Endothelial cell of umbilical vein (primary cell): Measurements from ENCODE around the gene HUS1. TPM values are rescaled to one million over a fixed set of nuclear protein-coding genes. Genes with fewer than 3 reads are reported as not detected.

Experiments used
- BruUV-seq: library from RNA; stranded (reverse); fragments of 400-500 nt; replicated peaks from 2 replicates; lab custom pipeline; 2021; lab: Mats Ljungman, UMichigan
- CTCF ChIA-PET: fragments of 300-600, 350-600 bp; sonication (Branson Sonifier 250); formaldehyde crosslinking; loops from one replicate; lab custom pipeline; 2021; ENCODE audit warnings: antibody characterized with exemption, inconsistent platforms; lab: Charles Lee
- POLR2A ChIA-PET: fragments of 300-600, 350-600 bp; sonication (Branson Sonifier 250); formaldehyde crosslinking; loops from one replicate; lab custom pipeline; 2021; ENCODE audit warnings: antibody characterized with exemption, inconsistent platforms; lab: Charles Lee
- DNase-seq: peaks from one replicate; pipeline ENCODE4 v3.0.0-alpha.2; 2011; ENCODE audit warnings: low read depth, low spot score
- FAIRE-seq: peaks from 2 replicates; lab custom pipeline; 2011; peaks lifted over from hg19 to GRCh38; lab: Jason Lieb, UNC
- H2AFZ ChIP-seq: 2 replicates; pipeline ENCODE4 v1.6.0; 2012; ENCODE audit warnings: low read depth, low read length, control low read depth, inconsistent platforms
- H3K27ac ChIP-seq: 2 replicates; pipeline ENCODE4 v1.5.1; 2011; ENCODE audit warnings: low read depth, mild to moderate bottlenecking, control low read depth, low read length, moderate library complexity; ENCODE audit not compliant: insufficient read depth
- H3K27me3 ChIP-seq, 2 experiments: 2 replicates each; pipeline versions ENCODE4 v1.6.0 to v1.6.1; 2011; ENCODE audit warnings: low read length in 2 of 2, mixed read lengths in 1 of 2; ENCODE audit not compliant: control insufficient read depth in 2 of 2, insufficient read depth in 2 of 2
- H3K36me3 ChIP-seq, 2 experiments: 2 replicates in 1 of 2; 3 replicates in 1 of 2; pipeline ENCODE4 v1.5.1; 2011; ENCODE audit warnings: low read length in 2 of 2, mild to moderate bottlenecking in 1 of 2, moderate library complexity in 1 of 2; ENCODE audit not compliant: control insufficient read depth in 2 of 2, insufficient read depth in 2 of 2; ENCODE audit errors: extremely low read depth in 1 of 2
- H3K4me1 ChIP-seq: 3 replicates; pipeline ENCODE4 v1.5.1; 2011; ENCODE audit warnings: mild to moderate bottlenecking, low read length; ENCODE audit not compliant: control insufficient read depth, insufficient read depth; ENCODE audit errors: extremely low read depth
- H3K4me2 ChIP-seq: 2 replicates; pipeline ENCODE4 v1.6.1; 2011; ENCODE audit warnings: low read length, control low read depth, mixed read lengths; ENCODE audit not compliant: insufficient read depth
- H3K4me3 ChIP-seq, 3 experiments: fragments of 200-600 bp in 1 of 3; sonication (generic), shearing (Covaris generic) in 1 of 3; replicated peaks in 1 of 3; 2 replicates each; pipeline ENCODE4 v1.5.1; 2011 to 2016; ENCODE audit warnings: control low read depth in 3 of 3, low read length in 3 of 3, mild to moderate bottlenecking in 2 of 3, inconsistent platforms in 1 of 3, low read depth in 1 of 3, moderate library complexity in 1 of 3; ENCODE audit not compliant: insufficient read depth in 1 of 3
- H3K79me2 ChIP-seq: 2 replicates; pipeline ENCODE4 v1.6.0; 2012; ENCODE audit warnings: low read length, inconsistent platforms; ENCODE audit not compliant: control insufficient read depth, insufficient read depth
- H3K9ac ChIP-seq: replicated peaks from 2 replicates; pipeline ENCODE3; 2011; ENCODE audit warnings: low read length, control low read depth; ENCODE audit not compliant: insufficient read depth; ENCODE audit errors: extremely low read depth
- H3K9me1 ChIP-seq: replicated peaks from 3 replicates; pipeline ENCODE4 v1.6.0; 2011; ENCODE audit warnings: mild to moderate bottlenecking, low read length; ENCODE audit not compliant: control insufficient read depth, insufficient read depth; ENCODE audit errors: extremely low read depth
- H3K9me3 ChIP-seq: replicated peaks from 2 replicates; pipeline ENCODE4 v1.5.1; 2012; ENCODE audit warnings: low read length, inconsistent platforms; ENCODE audit not compliant: control insufficient read depth, insufficient read depth
- H4K20me1 ChIP-seq: replicated peaks from 2 replicates; pipeline ENCODE3; 2011; ENCODE audit warnings: mild to moderate bottlenecking, low read length; ENCODE audit not compliant: control insufficient read depth, insufficient read depth; ENCODE audit errors: extremely low read depth
- CTCF ChIP-seq, 2 donors: IDR thresholded peaks; 1 replicate in 1 of 2; 2 replicates in 1 of 2; pipeline ENCODE4 v1.5.1; 2011; ENCODE audit warnings: low read length in 2 of 2, mild to moderate bottlenecking in 2 of 2, moderate library complexity in 2 of 2, control low read depth in 1 of 2, inconsistent platforms in 1 of 2, low read depth in 1 of 2; ENCODE audit not compliant: insufficient read depth in 1 of 2; ENCODE audit errors: extremely low read depth in 1 of 2
- EZH2 ChIP-seq: IDR thresholded peaks from 2 replicates; pipeline ENCODE4 v1.6.1; 2012; ENCODE audit warnings: borderline replicate concordance, low read depth, mild to moderate bottlenecking, moderate library complexity, low read length, inconsistent platforms; ENCODE audit not compliant: severe bottlenecking
- FOS ChIP-seq: IDR thresholded peaks from 2 replicates; pipeline ENCODE4 v1.6.1; 2011; ENCODE audit warnings: mild to moderate bottlenecking, low read length, moderate library complexity, borderline replicate concordance; ENCODE audit not compliant: insufficient read depth
- GATA2 ChIP-seq: IDR thresholded peaks from 2 replicates; pipeline ENCODE4 v1.7.0; 2011; ENCODE audit warnings: low read depth, mild to moderate bottlenecking, moderate library complexity, mixed read lengths, low read length; ENCODE audit not compliant: insufficient read length, insufficient read depth
- JUN ChIP-seq: IDR thresholded peaks from 2 replicates; pipeline ENCODE4 v1.6.1; 2011; ENCODE audit warnings: borderline replicate concordance, low read depth; ENCODE audit not compliant: insufficient read length, insufficient read depth
- MAX ChIP-seq: IDR thresholded peaks from 2 replicates; pipeline ENCODE4 v1.6.1; 2011; ENCODE audit not compliant: insufficient read depth, insufficient read length
- POLR2A ChIP-seq: IDR thresholded peaks from 2 replicates; pipeline ENCODE4 v1.6.1; 2012; ENCODE audit warnings: low read depth, mild to moderate bottlenecking, control low read depth, low read length
- POLR2AphosphoS5 ChIP-seq: IDR thresholded peaks from 2 replicates; pipeline ENCODE4 v1.6.1; 2012; ENCODE audit warnings: low read depth, mild to moderate bottlenecking, control low read depth, low read length, moderate library complexity; ENCODE audit not compliant: insufficient read depth
- dilution Hi-C: fragments of 300-500 bp; cut with MboI; formaldehyde crosslinking; loops from one replicate; pipeline ENCODE4 v1.15.0; 2019; ENCODE audit warnings: low sequenced_read_pairs; ENCODE audit not compliant: extremely low pct_ligation_motif_present
- intact Hi-C: fragments of 100-400 bp; cut with micrococcal nuclease; formaldehyde crosslinking; loops from one replicate; pipeline ENCODE4 v1.10.0; 2022
- polyA plus RNA-seq, 4 experiments: library from polyadenylated mRNA; depleted of rRNA in 3 of 4; stranded (reverse) in 3 of 4; unstranded in 1 of 4; fragments of >200 nt; gene quantifications; 2 replicates each; pipeline versions ENCODE4 v1.2.1 to v1.2.3, GENCODE V29; 2011 to 2012; ENCODE audit warnings: missing spikeins in 1 of 4
- total RNA-seq: library from RNA; stranded (reverse); gene quantifications from 2 replicates; pipeline ENCODE4 v1.2.3, GENCODE V29; 2021

The HUS1 gene
- total and polyA plus RNA-seq, 2 donors (not counting 3 experiments of a cell fraction or from before 2014, with no cell fraction given), result 21.4 to 49.7 TPM

GRCh38 chr7:48011951-48012350 lies 32.5 kb upstream of the HUS1 start:
- Histone ChIP-seq H3K9ac (no peak overlapping the region), H3K9me1 (no peaks in the 10 kb centered on the region), H3K4me2 (no peak overlapping the region), H3K9me3 (no peaks in the 10 kb centered on the region), H3K27me3 (peaks cover 2 to 5% of the 10 kb centered on the region in 2 experiments), H3K4me3 (no peak overlapping the region), H3K36me3 (no peaks in the 10 kb centered on the region), H4K20me1 (no peaks in the 10 kb centered on the region), H2AFZ (no peak overlapping the region), H3K4me1 (no peaks in the 10 kb centered on the region), H3K79me2 (no peaks in the 10 kb centered on the region), H3K27ac (no peak overlapping the region)
- DNase-seq (no peak), FAIRE-seq (no peak)
- CTCF ChIA-PET, result no interaction called here
- POLR2A ChIA-PET, result no interaction called here
- BruUV-seq, result no TSS peak
- dilution Hi-C loops (no loop called here), intact Hi-C loops (no loop called here)
- TF ChIP-seq EZH2, result no peak

GRCh38 chr7:48011323-48011722 lies 31.9 kb upstream of the HUS1 start:
- CTCF ChIA-PET, result no interaction called here
- Histone ChIP-seq H3K9ac (no peak overlapping the region), H2AFZ (no peak overlapping the region), H3K27ac (no peak overlapping the region), H4K20me1 (no peaks in the 10 kb centered on the region), H3K9me3 (no peaks in the 10 kb centered on the region), H3K79me2 (no peaks in the 10 kb centered on the region), H3K36me3 (no peaks in the 10 kb centered on the region), H3K4me2 (no peak overlapping the region), H3K4me1 (no peaks in the 10 kb centered on the region), H3K4me3 (no peak overlapping the region), H3K27me3 (peaks cover 2 to 5% of the 10 kb centered on the region in 2 experiments), H3K9me1 (no peaks in the 10 kb centered on the region)
- no TSS peak for BruUV-seq
- no peak for TF ChIP-seq POLR2AphosphoS5
- no peak for TF ChIP-seq GATA2
- TF ChIP-seq MAX, result no peak
- TF ChIP-seq FOS, result no peak
- no peak for TF ChIP-seq EZH2
- no peak for TF ChIP-seq POLR2A
- no peak for TF ChIP-seq JUN
- TF ChIP-seq CTCF (IDR thresholded peaks at IDR 0.05; ENCODE audit: extremely low read depth in 1 of 2, insufficient read depth in 1 of 2, low read depth in 1 of 2, low read length in 2 of 2), result no peak
- DNase-seq (no peak), FAIRE-seq (no peak)
- POLR2A ChIA-PET, result no interaction called here
- dilution Hi-C loops (no loop called here), intact Hi-C loops (no loop called here)
